Lower leg skin (tissue), 4 donors: ENCODE results near the gene RBM47. TPM values are rescaled to one million over a fixed set of nuclear protein-coding genes. Genes with fewer than 3 reads are reported as not detected.
"Not testable (repeated sequence)": the region's sequence is repeated elsewhere in the genome, so short reads cannot be mapped to it uniquely, and the experiment has no call there.

Experiments
- DNase-seq, 2 donors: peaks; one replicate each; pipeline ENCODE4 v3.0.0-alpha.2; 2019; ENCODE audit warnings: low spot score in 2 of 2
- H3K4me3 ChIP-seq: fragments of 200-600 bp; sonication (generic); 2 replicates; pipeline ENCODE4 v1.5.1; 2017; ENCODE audit warnings: mild to moderate bottlenecking, low read depth; ENCODE audit not compliant: poor library complexity, severe bottlenecking
- CTCF ChIP-seq, 3 donors: fragments of 450-650 bp; IDR thresholded peaks; one replicate each; pipeline ENCODE4 v1.5.1; 2016; ENCODE audit warnings: antibody characterized with exemption in 3 of 3, mild to moderate bottlenecking in 3 of 3, moderate library complexity in 2 of 3
- POLR2A ChIP-seq, 2 donors: fragments of 450-650 bp; IDR thresholded peaks; one replicate each; pipeline ENCODE4 v1.6.1; 2016 to 2017; ENCODE audit warnings: antibody characterized with exemption in 2 of 2, mild to moderate bottlenecking in 1 of 2, moderate library complexity in 1 of 2
- WGBS, 2 donors: methylation state at CpG; one replicate each; pipeline ENCODE4 v1.1.5; 2018; 5-methylcytosine and 5-hydroxymethylcytosine counted together
- intact Hi-C: fragments of 100-400 bp; cut with DNase I; formaldehyde crosslinking; loops from one replicate; pipeline ENCODE4 v1.15.0; 2023; ENCODE audit warnings: low total_unique reads
- total RNA-seq, 4 donors: library from RNA; depleted of rRNA; stranded (reverse); fragments of >200 nt; gene quantifications; one replicate each; pipeline ENCODE4 v1.1.0, GENCODE V29; 2016

RBM47 gene
- total RNA-seq, 4 donors from 2014 or later: 38.4 to 73.8 (median 46.9) TPM

DNA sequence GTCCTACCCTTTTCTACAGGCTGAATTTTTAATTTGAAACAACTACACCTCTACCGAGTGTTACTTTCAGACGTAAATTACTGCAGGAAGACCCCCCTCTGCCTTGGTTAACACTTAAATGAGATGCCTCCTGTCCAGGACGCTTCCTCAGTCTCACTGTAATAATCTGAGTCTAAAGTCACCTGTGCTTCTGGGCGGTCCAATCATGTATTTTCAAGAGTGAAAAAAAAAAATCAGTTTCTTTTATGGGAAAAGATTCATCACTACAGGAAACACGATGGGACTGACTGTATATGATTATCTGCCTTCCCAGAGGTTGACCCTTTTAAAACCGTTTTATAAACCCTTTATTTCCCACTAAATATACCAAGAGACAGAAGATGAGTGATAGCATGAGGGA, 776 bp downstream of the RBM47 start:
- no peak overlapping the region for H3K4me3 ChIP-seq
- 22% methylated on average over 6 of the region's 6 CpGs for WGBS, 2 donors
- DNase-seq: no peak
- intact Hi-C loops: no loop called here
- TF ChIP-seq CTCF (IDR thresholded peaks at IDR 0.05): no peak
- TF ChIP-seq POLR2A (IDR thresholded peaks at IDR 0.05): no peak

GRCh38 chr4:40628407-40628806, 1.3 kb downstream of the RBM47 start:
- DNase-seq, intact Hi-C loops, H3K4me3 ChIP-seq: not testable (repeated sequence)
- WGBS, 2 donors: 39 to 41% methylated on average over 6 of the region's 6 CpGs

DNA sequence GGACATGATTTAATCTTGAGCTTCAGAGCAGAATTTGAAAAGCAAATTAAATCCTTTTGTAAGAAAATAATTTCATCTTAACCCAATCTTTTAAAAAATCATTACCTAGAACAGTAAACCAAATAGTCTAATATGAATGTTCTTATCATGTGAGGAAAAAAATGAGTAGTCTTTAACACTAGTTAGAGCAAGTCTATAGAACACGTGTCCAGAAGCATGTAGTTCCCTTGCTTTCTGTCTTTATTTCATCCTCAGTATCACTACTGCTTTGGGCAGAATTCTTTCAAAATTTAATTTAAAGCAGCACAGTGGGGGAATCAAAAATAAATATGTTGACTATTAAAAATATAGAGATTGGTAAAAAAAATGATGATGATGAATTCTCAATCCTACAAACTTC, 2.1 kb downstream of the RBM47 start:
- DNase-seq: no peak
- H3K4me3 ChIP-seq: no peak overlapping the region
- intact Hi-C loops: no loop called here
- TF ChIP-seq CTCF (IDR thresholded peaks at IDR 0.05) (no peak), POLR2A (IDR thresholded peaks at IDR 0.05) (no peak)
- 46 to 58% methylated on average over 1 of the region's 1 CpG for WGBS, 2 donors

GRCh38 chr4:40626183-40626990, 3.3 kb downstream of the RBM47 start:
- intact Hi-C loops: no loop called here
- H3K4me3 ChIP-seq: no peak overlapping the region
- 33 to 38% methylated on average over 10 of the region's 10 CpGs for WGBS, 2 donors
- TF ChIP-seq CTCF (IDR thresholded peaks at IDR 0.05) (no peak), POLR2A (IDR thresholded peaks at IDR 0.05) (no peak)
- DNase-seq: no peak

DNA sequence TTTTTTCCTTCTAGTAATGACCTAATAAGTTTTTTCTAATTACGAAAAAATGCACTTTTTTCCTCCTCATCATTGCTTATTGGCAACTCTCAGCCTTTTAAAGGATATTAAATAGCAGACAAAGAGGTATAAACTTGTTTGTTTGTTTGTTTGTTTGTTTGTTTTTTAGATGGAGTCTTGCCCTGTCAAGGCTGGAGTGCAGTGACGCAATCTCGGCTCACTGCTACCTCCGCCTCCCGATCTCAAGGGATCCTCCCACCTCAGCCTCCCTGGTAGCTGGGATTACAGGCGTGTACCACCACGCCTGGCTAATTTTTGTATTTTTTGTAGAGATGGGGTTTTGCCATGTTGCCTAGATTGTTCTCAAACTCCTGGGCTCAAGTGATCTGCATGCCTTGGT, 6.0 kb downstream of the RBM47 start:
- TF ChIP-seq POLR2A (IDR thresholded peaks at IDR 0.05) (no peak), CTCF (IDR thresholded peaks at IDR 0.05) (no peak)
- 92 to 96% methylated on average over 7 of the region's 7 CpGs for WGBS, 2 donors
- DNase-seq: no peak
- H3K4me3 ChIP-seq: no peak overlapping the region
- intact Hi-C loops: no loop called here

DNA sequence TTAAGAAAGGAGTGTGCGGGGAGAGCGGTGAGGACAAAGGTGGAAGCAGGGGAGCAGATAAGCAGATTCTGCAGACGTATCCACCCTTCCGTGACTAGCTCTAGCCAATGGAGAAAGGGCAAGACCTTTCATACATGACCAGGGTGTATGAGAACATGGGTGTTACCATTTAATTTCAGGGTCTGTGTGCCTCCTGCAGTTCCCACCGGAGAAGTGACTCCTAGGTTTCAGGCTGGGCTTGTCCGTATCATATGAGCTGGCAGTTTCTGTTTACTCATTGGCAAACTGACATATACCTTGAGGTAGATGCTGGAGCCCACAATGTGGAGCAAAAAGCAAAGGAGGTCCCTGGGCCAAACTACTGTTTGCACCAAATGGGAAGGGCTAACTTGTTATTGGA, 6.8 kb downstream of the RBM47 start:
- H3K4me3 ChIP-seq: no peak overlapping the region
- intact Hi-C loops: no loop called here
- 77 to 79% methylated on average over 6 of the region's 6 CpGs for WGBS, 2 donors
- no peak for DNase-seq
- TF ChIP-seq POLR2A (IDR thresholded peaks at IDR 0.05): no peak
- no peak for TF ChIP-seq CTCF (IDR thresholded peaks at IDR 0.05)
